Measurements from ENCODE around the gene GOLGA1.

- TF ChIP-seq CTCF (IDR thresholded peaks at IDR 0.05; ENCODE audit: low read depth, low read length) (no peak), EZH2phosphoT487 (IDR thresholded peaks at IDR 0.05; ENCODE audit: low read depth) (no peak)
Observed at GRCh38 chr9:124934290-124934689, 6.6 kb downstream of the GOLGA1 start.
